GM23248 (cell line): Measurements from ENCODE around the gene NCOR2. TPM values are rescaled to one million over a fixed set of nuclear protein-coding genes. Genes with fewer than 3 reads are reported as not detected.
"Not testable (repeated sequence)": the region's sequence is repeated elsewhere in the genome, so short reads cannot be mapped to it uniquely, and the experiment has no call there.

Source experiments
- DNase-seq: peaks from one replicate; pipeline ENCODE4 v3.0.0-alpha.2; 2015
- H2AFZ ChIP-seq: fragments of 200-600 bp; sonication (generic); 2 replicates; pipeline ENCODE4 v1.6.1; 2016; ENCODE audit warnings: antibody characterized with exemption
- H3F3A ChIP-seq: fragments of 200-600 bp; sonication (generic); 2 replicates; pipeline ENCODE4 v1.6.1; 2016; ENCODE audit warnings: mild to moderate bottlenecking, antibody characterized with exemption, mixed run types; ENCODE audit not compliant: insufficient read depth
- H3K27ac ChIP-seq: fragments of 200-600 bp; sonication (generic); 2 replicates; pipeline ENCODE4 v1.5.1; 2016; ENCODE audit warnings: mild to moderate bottlenecking
- H3K27me3 ChIP-seq: fragments of 200-600 bp; sonication (generic); replicated peaks from 2 replicates; pipeline ENCODE4 v1.6.1; 2016; ENCODE audit warnings: mild to moderate bottlenecking; ENCODE audit not compliant: insufficient read depth
- H3K36me3 ChIP-seq: fragments of 200-600 bp; sonication (generic); 2 replicates; pipeline ENCODE4 v1.6.1; 2016; ENCODE audit warnings: low read depth, mild to moderate bottlenecking
- H3K4me1 ChIP-seq: fragments of 200-600 bp; sonication (generic); 2 replicates; pipeline ENCODE4 v1.6.1; 2016; ENCODE audit warnings: mild to moderate bottlenecking; ENCODE audit not compliant: insufficient read depth
- H3K4me2 ChIP-seq: fragments of 200-600 bp; sonication (generic); one replicate; pipeline ENCODE4 v1.6.1; 2016; ENCODE audit warnings: mild to moderate bottlenecking; ENCODE audit not compliant: unreplicated experiment
- H3K4me3 ChIP-seq: fragments of 200-600 bp; sonication (generic); 2 replicates; pipeline ENCODE4 v1.5.1; 2016; ENCODE audit warnings: mild to moderate bottlenecking
- H3K79me2 ChIP-seq: fragments of 200-600 bp; sonication (generic); 2 replicates; pipeline ENCODE4 v1.6.1; 2016; ENCODE audit warnings: mild to moderate bottlenecking; ENCODE audit not compliant: insufficient read depth
- H3K9ac ChIP-seq: fragments of 200-600 bp; sonication (generic); 2 replicates; pipeline ENCODE4 v1.6.1; 2016; ENCODE audit warnings: mild to moderate bottlenecking
- H3K9me2 ChIP-seq: fragments of 200-600 bp; sonication (generic); 2 replicates; pipeline ENCODE4 v1.6.1; 2016; ENCODE audit warnings: mixed run types, mild to moderate bottlenecking, moderate library complexity; ENCODE audit not compliant: insufficient read depth
- H3K9me3 ChIP-seq: fragments of 200-600 bp; sonication (generic); one replicate; pipeline ENCODE4 v1.6.1; 2017; ENCODE audit warnings: low read depth
- H4K20me1 ChIP-seq: fragments of 200-600 bp; sonication (generic); 2 replicates; pipeline ENCODE4 v1.6.0; 2016; ENCODE audit not compliant: insufficient read depth
- EZH2 ChIP-seq: fragments of 200-600 bp; sonication (generic); IDR thresholded peaks from 2 replicates; pipeline ENCODE4 v1.6.1; 2018; ENCODE audit warnings: antibody characterized with exemption, mild to moderate bottlenecking; ENCODE audit not compliant: insufficient read depth, poor library complexity, severe bottlenecking
- EZH2phosphoT487 ChIP-seq: fragments of 200-600 bp; sonication (generic); IDR thresholded peaks from 2 replicates; pipeline ENCODE4 v1.6.1; 2018; ENCODE audit warnings: antibody characterized with exemption, moderate library complexity, mild to moderate bottlenecking, low read depth; ENCODE audit not compliant: insufficient read depth
- WGBS, 2 experiments: methylation state at CpG; one replicate each; pipeline ENCODE4 v1.1.6; 2015 to 2017; ENCODE audit warnings: low lambda C conversion rate in 2 of 2, low coverage in 1 of 2; ENCODE audit errors: missing lambda C conversion rate in 2 of 2; 5-methylcytosine and 5-hydroxymethylcytosine counted together
- in situ Hi-C: fragments of 300-500 bp; cut with MboI; formaldehyde crosslinking; loops from 2 replicates; pipeline ENCODE4 v1.15.0; 2020
- polyA plus RNA-seq: library from polyadenylated mRNA; unstranded; fragments of >200 nt; fragmentation: Nextera tagmentation; extraction: Ambion mirVana; gene quantifications from 2 replicates; pipeline ENCODE4 v1.2.1, GENCODE V29; 2016
- total RNA-seq: library from RNA; depleted of rRNA; stranded (reverse); fragments of >200 nt; shearing (Covaris generic); gene quantifications from 2 replicates; pipeline ENCODE4 v1.2.3, GENCODE V29; 2014

NCOR2 gene
- total and polyA plus RNA-seq, 2 experiments from 2014 or later: 37.7 to 43.5 TPM

GRCh38 chr12:124590447-124590846 is 23.0 kb upstream of the NCOR2 start:
- Histone ChIP-seq H4K20me1 (no peaks in the 10 kb centered on the region), H3K79me2 (no peaks in the 10 kb centered on the region), H3F3A (peaks cover 12% of the 10 kb centered on the region), H3K9me2 (no peaks in the 10 kb centered on the region), H3K36me3 (no peaks in the 10 kb centered on the region), H3K4me2 (no peak overlapping the region), H3K27ac (no peak overlapping the region), H3K9me3 (no peaks in the 10 kb centered on the region), H3K9ac (no peak overlapping the region), H3K4me3 (no peak overlapping the region), H3K4me1 (peaks cover 25% of the 10 kb centered on the region), H3K27me3 (no peaks in the 10 kb centered on the region), H2AFZ (no peak overlapping the region)
- in situ Hi-C loops: no loop called here
- DNase-seq: no peak
- 92 to 100% methylated on average over 6 of the region's 6 CpGs for WGBS, 2 experiments
- no peak for TF ChIP-seq EZH2phosphoT487
- TF ChIP-seq EZH2: no peak

GRCh38 chr12:124588751-124589267 is 21.4 kb upstream of the NCOR2 start:
- 0 out of 2 replicates have a peak overlapping the region, but pooled peaks have one; percentile 7 for H2AFZ ChIP-seq
- TF ChIP-seq EZH2phosphoT487 (no peak), EZH2 (no peak)
- peak overlapping the region; percentile 73 for H3K4me2 ChIP-seq
- H4K20me1 ChIP-seq: no peaks in the 10 kb centered on the region
- no peaks in the 10 kb centered on the region for H3K27me3 ChIP-seq
- peak; percentile 92 for DNase-seq
- H3K9ac ChIP-seq: peak overlapping the region; percentile 9; the same call in 1 of the 2 replicates
- no peak overlapping the region for H3K27ac ChIP-seq
- 2 to 8% methylated on average over 9 of the region's 9 CpGs for WGBS, 2 experiments
- no peak overlapping the region for H3K4me3 ChIP-seq
- no peaks in the 10 kb centered on the region for H3K9me3 ChIP-seq
- in situ Hi-C loops: no loop called here
- no peaks in the 10 kb centered on the region for H3K36me3 ChIP-seq
- peaks cover 12% of the 10 kb centered on the region for H3F3A ChIP-seq
- no peaks in the 10 kb centered on the region for H3K79me2 ChIP-seq
- H3K9me2 ChIP-seq: no peaks in the 10 kb centered on the region
- peaks cover 25% of the 10 kb centered on the region for H3K4me1 ChIP-seq

- H3K27ac ChIP-seq: no peak overlapping the region
- 97 to 99% methylated on average over 4 of the region's 4 CpGs for WGBS, 2 experiments
- no peak overlapping the region for H2AFZ ChIP-seq
- no peak overlapping the region for H3K4me3 ChIP-seq
- TF ChIP-seq EZH2 (no peak), EZH2phosphoT487 (no peak)
- peaks cover 25% of the 10 kb centered on the region for H3K4me1 ChIP-seq
- H3K9me2 ChIP-seq: no peaks in the 10 kb centered on the region
- DNase-seq: no peak
- no peaks in the 10 kb centered on the region for H3K79me2 ChIP-seq
- in situ Hi-C loops: no loop called here
- H4K20me1 ChIP-seq: no peaks in the 10 kb centered on the region
- H3K9ac ChIP-seq: peak overlapping the region; percentile 9; the same call in 1 of the 2 replicates
- no peak overlapping the region for H3K4me2 ChIP-seq
- H3K9me3 ChIP-seq: no peaks in the 10 kb centered on the region
- no peaks in the 10 kb centered on the region for H3K36me3 ChIP-seq
- H3F3A ChIP-seq: peaks cover 12% of the 10 kb centered on the region
- no peaks in the 10 kb centered on the region for H3K27me3 ChIP-seq
Measured at GRCh38 chr12:124588018-124588634, 20.7 kb upstream of the NCOR2 start.

- H3K9me2 ChIP-seq: no peaks in the 10 kb centered on the region
- TF ChIP-seq EZH2phosphoT487: no peak
- TF ChIP-seq EZH2: no peak
- H3K79me2 ChIP-seq: no peaks in the 10 kb centered on the region
- 46 to 47% methylated on average over 11 of the region's 11 CpGs for WGBS, 2 experiments
- no peak overlapping the region for H3K27ac ChIP-seq
- H3K9me3 ChIP-seq: no peaks in the 10 kb centered on the region
- DNase-seq: no peak
- H3K4me1 ChIP-seq: peaks cover 15% of the 10 kb centered on the region
- peaks cover 6% of the 10 kb centered on the region; the same call in 1 of the 2 replicates for H3F3A ChIP-seq
- no peak overlapping the region for H3K9ac ChIP-seq
- H4K20me1 ChIP-seq: no peaks in the 10 kb centered on the region
- H2AFZ ChIP-seq: no peak overlapping the region
- in situ Hi-C loops: no loop called here
- no peaks in the 10 kb centered on the region for H3K27me3 ChIP-seq
- H3K4me2 ChIP-seq: no peak overlapping the region
- no peaks in the 10 kb centered on the region for H3K36me3 ChIP-seq
- H3K4me3 ChIP-seq: no peak overlapping the region
Measured at GRCh38 chr12:124586756-124587155, 19.3 kb upstream of the NCOR2 start.

- H4K20me1 ChIP-seq, H3K36me3 ChIP-seq, in situ Hi-C loops, H3K27ac ChIP-seq, H3K9me2 ChIP-seq, H3K27me3 ChIP-seq, H3K9ac ChIP-seq, H3K9me3 ChIP-seq, H3K4me2 ChIP-seq, H3F3A ChIP-seq, H2AFZ ChIP-seq, H3K4me3 ChIP-seq, H3K79me2 ChIP-seq, DNase-seq: not testable (repeated sequence)
- H3K4me1 ChIP-seq: peaks cover 11% of the 10 kb centered on the region
- WGBS, 2 experiments: 95% methylated on average over 6 to 7 of the region's 7 CpGs
Measured at GRCh38 chr12:124584494-124584893, 17.1 kb upstream of the NCOR2 start.
